H9 (cell line): ENCODE data around the gene TRIOBP. TPM values are rescaled to one million over a fixed set of nuclear protein-coding genes. Genes with fewer than 3 reads are reported as not detected.

Source experiments
- DNase-seq: peaks from one replicate; pipeline ENCODE4 v3.0.0-alpha.2; 2017
- H2AFZ ChIP-seq: one replicate; pipeline ENCODE4 v1.6.1; 2013; ENCODE audit warnings: mild to moderate bottlenecking, low read length, control low read depth, moderate library complexity
- H2AK5ac ChIP-seq: 2 replicates; pipeline ENCODE4 v1.6.1; 2013; ENCODE audit warnings: low read length, control low read depth, mixed read lengths; ENCODE audit not compliant: insufficient read length
- H2BK120ac ChIP-seq: one replicate; pipeline ENCODE4 v1.6.1; 2013; ENCODE audit warnings: low read depth, mild to moderate bottlenecking, low read length, control low read depth, inconsistent platforms; ENCODE audit not compliant: poor library complexity, severe bottlenecking
- H2BK12ac ChIP-seq: 2 replicates; pipeline ENCODE4 v1.6.1; 2013; ENCODE audit warnings: low read length, control low read depth, mixed read lengths, low read depth; ENCODE audit not compliant: insufficient read length
- H2BK15ac ChIP-seq: 2 replicates; pipeline ENCODE4 v1.6.1; 2013; ENCODE audit warnings: low read depth, low read length, control low read depth
- H2BK20ac ChIP-seq: one replicate; pipeline ENCODE4 v1.6.1; 2013; ENCODE audit warnings: low read depth, mild to moderate bottlenecking, low read length, control low read depth, inconsistent platforms; ENCODE audit not compliant: poor library complexity, severe bottlenecking
- H2BK5ac ChIP-seq: 2 replicates; pipeline ENCODE4 v1.6.1; 2013; ENCODE audit warnings: low read length, control low read depth, mixed read lengths; ENCODE audit not compliant: insufficient read length
- H3K14ac ChIP-seq: 2 replicates; pipeline ENCODE4 v1.6.1; 2013; ENCODE audit warnings: low read length, control low read depth; ENCODE audit not compliant: insufficient read depth
- H3K18ac ChIP-seq: 2 replicates; pipeline ENCODE4 v1.6.1; 2013; ENCODE audit warnings: low read depth, mild to moderate bottlenecking, mixed read lengths, low read length, control low read depth; ENCODE audit not compliant: insufficient read length
- H3K23ac ChIP-seq: 2 replicates; pipeline ENCODE4 v1.6.1; 2013; ENCODE audit warnings: low read length, control low read depth, mixed read lengths, low read depth; ENCODE audit not compliant: insufficient read length
- H3K23me2 ChIP-seq: 2 replicates; pipeline ENCODE4 v1.6.1; 2013; ENCODE audit warnings: low read depth, mild to moderate bottlenecking, mixed read lengths, low read length, control low read depth; ENCODE audit not compliant: insufficient read length, poor library complexity, severe bottlenecking
- H3K27ac ChIP-seq: 2 replicates; pipeline ENCODE4 v1.5.1; 2013; ENCODE audit warnings: low read length, control low read depth, mixed read lengths, low read depth; ENCODE audit not compliant: insufficient read length
- H3K27me3 ChIP-seq: 2 replicates; pipeline ENCODE4 v1.6.1; 2013; ENCODE audit warnings: low read length, control low read depth, inconsistent platforms; ENCODE audit not compliant: insufficient read depth
- H3K4ac ChIP-seq: 2 replicates; pipeline ENCODE4 v1.6.1; 2013; ENCODE audit warnings: low read depth, mild to moderate bottlenecking, control low read depth, inconsistent platforms, low read length, moderate library complexity
- H3K4me1 ChIP-seq: 2 replicates; pipeline ENCODE4 v1.6.1; 2013; ENCODE audit warnings: low read length, control low read depth, inconsistent platforms; ENCODE audit not compliant: insufficient read depth
- H3K4me2 ChIP-seq: 2 replicates; pipeline ENCODE4 v1.6.1; 2013; ENCODE audit warnings: low read length, control low read depth, mixed read lengths; ENCODE audit not compliant: insufficient read length, insufficient read depth
- H3K56ac ChIP-seq: 2 replicates; pipeline ENCODE4 v1.6.1; 2013; ENCODE audit warnings: low read depth, mild to moderate bottlenecking, mixed read lengths, low read length, control low read depth; ENCODE audit not compliant: insufficient read length
- H3K79me1 ChIP-seq: 2 replicates; pipeline ENCODE4 v1.6.1; 2013; ENCODE audit warnings: low read depth, mild to moderate bottlenecking, moderate library complexity, low read length, control low read depth, inconsistent platforms; ENCODE audit not compliant: insufficient read depth, poor library complexity, severe bottlenecking
- H3K79me2 ChIP-seq: 2 replicates; pipeline ENCODE4 v1.6.1; 2013; ENCODE audit warnings: low read length, control low read depth, inconsistent platforms; ENCODE audit not compliant: insufficient read depth
- H3K9ac ChIP-seq: 2 replicates; pipeline ENCODE4 v1.6.1; 2013; ENCODE audit warnings: low read length, control low read depth, mixed read lengths; ENCODE audit not compliant: insufficient read length; ENCODE audit errors: extremely low read depth
- H3K9me3 ChIP-seq: one replicate; pipeline ENCODE4 v1.6.1; 2013; ENCODE audit warnings: low read depth, low read length, inconsistent platforms; ENCODE audit not compliant: control insufficient read depth
- H3T11ph ChIP-seq: one replicate; pipeline ENCODE4 v1.6.1; 2013; ENCODE audit warnings: mild to moderate bottlenecking, low read length, control low read depth, inconsistent platforms
- H4K20me1 ChIP-seq: one replicate; pipeline ENCODE4 v1.6.1; 2013; ENCODE audit not compliant: control insufficient read depth, insufficient read length, insufficient read depth
- H4K5ac ChIP-seq: 2 replicates; pipeline ENCODE4 v1.6.1; 2013; ENCODE audit warnings: low read depth, mild to moderate bottlenecking, mixed read lengths, low read length, control low read depth; ENCODE audit not compliant: insufficient read length
- H4K8ac ChIP-seq: replicated peaks from 2 replicates; pipeline ENCODE4 v1.6.1; 2013; ENCODE audit warnings: low read length, control low read depth, mixed read lengths, low read depth; ENCODE audit not compliant: insufficient read length
- H4K91ac ChIP-seq: 2 replicates; pipeline ENCODE4 v1.6.1; 2013; ENCODE audit warnings: low read depth, mild to moderate bottlenecking, moderate library complexity, mixed read lengths, low read length, control low read depth; ENCODE audit not compliant: insufficient read length
- H3K27ac Mint-ChIP-seq, 3 experiments: 2 replicates in 2 of 3; 3 replicates in 1 of 3; pipeline ENCODE4 v1.8.0; 2020 to 2021; ENCODE audit warnings: mixed read lengths in 3 of 3, mild to moderate bottlenecking in 1 of 3, moderate library complexity in 1 of 3
- H3K27me3 Mint-ChIP-seq: 2 replicates; pipeline ENCODE4 v1.8.0; 2021; ENCODE audit warnings: low read depth, mild to moderate bottlenecking, moderate library complexity, mixed read lengths
- H3K36me3 Mint-ChIP-seq, 3 experiments: 2 replicates in 2 of 3; 3 replicates in 1 of 3; pipeline ENCODE4 v1.8.0; 2020 to 2021; ENCODE audit warnings: low read depth in 3 of 3, mixed read lengths in 3 of 3; ENCODE audit not compliant: insufficient read depth in 1 of 3
- H3K4me1 Mint-ChIP-seq, 2 experiments: 2 replicates each; pipeline ENCODE4 v1.8.0; 2020; ENCODE audit warnings: mixed read lengths in 2 of 2
- H3K4me3 Mint-ChIP-seq, 2 experiments: 2 replicates in 1 of 2; 3 replicates in 1 of 2; pipeline ENCODE4 v1.8.0; 2020 to 2021; ENCODE audit warnings: mild to moderate bottlenecking in 2 of 2, mixed read lengths in 2 of 2, moderate library complexity in 1 of 2
- H3K9me3 Mint-ChIP-seq, 2 experiments: 2 replicates in 1 of 2; 3 replicates in 1 of 2; pipeline ENCODE4 v1.8.0; 2020; ENCODE audit warnings: mild to moderate bottlenecking in 2 of 2, mixed read lengths in 2 of 2, moderate library complexity in 1 of 2
- WGBS: extraction: QIAGEN DNeasy Blood & Tissue Kit; methylation state at CpG from one replicate; pipeline ENCODE4 v1.1.7; 2013; ENCODE audit warnings: missing lambda C conversion rate, low lambda C conversion rate, mixed read lengths; ENCODE audit not compliant: insufficient read length; ENCODE audit errors: extremely low coverage; 5-methylcytosine and 5-hydroxymethylcytosine counted together
- total RNA-seq: library from RNA; stranded (reverse); gene quantifications from 2 replicates; pipeline ENCODE4 v1.2.1, GENCODE V29; 2021
- TF ChIP-seq, protein P1 (sequence below): fragments of 200-600 bp; sonication (generic); conservative IDR thresholded peaks from 3 replicates; pipeline ENCODE4 v1.8.0; 2021; ENCODE audit warnings: antibody characterized with exemption, mild to moderate bottlenecking

TRIOBP gene
- total RNA-seq, 1 experiment from 2014 or later: 52.7 TPM

DNA sequence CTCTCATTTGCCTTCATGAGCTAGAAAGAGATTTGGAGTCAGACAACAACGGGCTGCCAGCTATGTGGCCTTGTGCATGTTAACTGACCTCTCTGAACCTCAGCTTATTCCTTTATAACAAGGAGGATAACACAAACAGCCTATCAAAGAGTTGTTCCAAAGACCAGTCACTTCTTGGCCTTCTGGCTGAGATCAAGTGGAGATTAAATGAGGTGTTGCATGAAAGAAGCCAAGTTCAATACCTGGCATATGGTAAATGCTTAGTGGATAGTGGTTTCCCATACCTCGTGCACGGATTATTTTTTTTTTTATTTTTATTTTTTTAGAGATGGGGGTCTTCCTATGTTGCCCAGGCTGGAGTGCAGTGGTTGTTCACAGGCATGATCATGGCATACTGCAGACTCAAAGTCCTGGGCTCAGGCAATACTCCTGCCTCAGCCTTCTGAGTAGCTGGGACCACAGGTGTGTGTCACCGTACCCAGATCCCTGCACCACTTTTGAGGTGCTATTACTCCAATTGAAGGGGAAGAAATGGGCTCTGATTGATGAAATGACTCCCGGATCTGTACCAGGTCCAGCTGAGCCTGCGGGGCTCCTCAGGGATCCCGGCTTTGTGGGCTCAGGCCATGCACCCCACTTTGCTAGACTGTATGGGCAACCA is 16.5 kb upstream of the TRIOBP start:
- H3T11ph ChIP-seq: no peak overlapping the region
- H4K20me1 ChIP-seq: no peaks in the 10 kb centered on the region
- H3K27me3 ChIP-seq: no peaks in the 10 kb centered on the region
- no peak overlapping the region for H2AFZ ChIP-seq
- H4K91ac ChIP-seq: no peak overlapping the region
- H3K9me3 ChIP-seq: no peaks in the 10 kb centered on the region
- no peak overlapping the region for H2BK12ac ChIP-seq
- Mint-ChIP-seq H3K36me3 (no peaks in the 10 kb centered on the region; a peak in 1 of 7 replicates), H3K27ac (no peak overlapping the region), H3K9me3 (no peaks in the 10 kb centered on the region), H3K27me3 (peaks cover 4% of the 10 kb centered on the region), H3K4me3 (no peak overlapping the region), H3K4me1 (peaks cover 5 to 18% of the 10 kb centered on the region in 2 experiments)
- no peak for DNase-seq
- H4K8ac ChIP-seq: no peak overlapping the region
- H3K79me2 ChIP-seq: no peaks in the 10 kb centered on the region
- peaks cover 3% of the 10 kb centered on the region for H3K23me2 ChIP-seq
- no peak overlapping the region for H2BK120ac ChIP-seq
- TF ChIP-seq, protein P1, sequence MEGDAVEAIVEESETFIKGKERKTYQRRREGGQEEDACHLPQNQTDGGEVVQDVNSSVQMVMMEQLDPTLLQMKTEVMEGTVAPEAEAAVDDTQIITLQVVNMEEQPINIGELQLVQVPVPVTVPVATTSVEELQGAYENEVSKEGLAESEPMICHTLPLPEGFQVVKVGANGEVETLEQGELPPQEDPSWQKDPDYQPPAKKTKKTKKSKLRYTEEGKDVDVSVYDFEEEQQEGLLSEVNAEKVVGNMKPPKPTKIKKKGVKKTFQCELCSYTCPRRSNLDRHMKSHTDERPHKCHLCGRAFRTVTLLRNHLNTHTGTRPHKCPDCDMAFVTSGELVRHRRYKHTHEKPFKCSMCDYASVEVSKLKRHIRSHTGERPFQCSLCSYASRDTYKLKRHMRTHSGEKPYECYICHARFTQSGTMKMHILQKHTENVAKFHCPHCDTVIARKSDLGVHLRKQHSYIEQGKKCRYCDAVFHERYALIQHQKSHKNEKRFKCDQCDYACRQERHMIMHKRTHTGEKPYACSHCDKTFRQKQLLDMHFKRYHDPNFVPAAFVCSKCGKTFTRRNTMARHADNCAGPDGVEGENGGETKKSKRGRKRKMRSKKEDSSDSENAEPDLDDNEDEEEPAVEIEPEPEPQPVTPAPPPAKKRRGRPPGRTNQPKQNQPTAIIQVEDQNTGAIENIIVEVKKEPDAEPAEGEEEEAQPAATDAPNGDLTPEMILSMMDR: no peak
- no peaks in the 10 kb centered on the region for H3K4me1 ChIP-seq
- H2AK5ac ChIP-seq: no peak overlapping the region
- no peak overlapping the region for H4K5ac ChIP-seq
- H2BK15ac ChIP-seq: no peak overlapping the region
- H3K9ac ChIP-seq: no peak overlapping the region
- H3K79me1 ChIP-seq: no peaks in the 10 kb centered on the region
- H3K27ac ChIP-seq: no peak overlapping the region
- no peak overlapping the region for H2BK20ac ChIP-seq
- H3K4ac ChIP-seq: no peak overlapping the region
- H3K23ac ChIP-seq: no peak overlapping the region
- WGBS: no CpG with 5 or more reads among the region's 7 CpGs
- no peak overlapping the region for H3K14ac ChIP-seq
- no peak overlapping the region for H3K18ac ChIP-seq
- no peak overlapping the region for H3K56ac ChIP-seq
- no peak overlapping the region for H2BK5ac ChIP-seq
- no peak overlapping the region for H3K4me2 ChIP-seq
